ENCODE results near the gene WDR46.

WDR46 gene

GRCh38 chr6:33323623-33323948 is 34.5 kb upstream of the WDR46 start:
- DNase-seq (ENCODE audit: extremely low read depth, low read depth): no peak
- TF ChIP-seq CTCF (IDR thresholded peaks at IDR 0.05; ENCODE audit: low read depth, low read length): no peak

- TF ChIP-seq CTCF (IDR thresholded peaks at IDR 0.05; ENCODE audit: low read depth, low read length): no peak
- no peak for DNase-seq (ENCODE audit: extremely low read depth, low read depth)
These were observed 32.2 kb upstream of the WDR46 start for GRCh38 chr6:33321227-33321626.

- DNase-seq (ENCODE audit: extremely low read depth, low read depth): no peak
- TF ChIP-seq CTCF (IDR thresholded peaks at IDR 0.05; ENCODE audit: low read depth, low read length): no peak
These were observed 31.5 kb upstream of the WDR46 start for GRCh38 chr6:33320315-33321181.

- no peak for TF ChIP-seq CTCF (IDR thresholded peaks at IDR 0.05; ENCODE audit: low read depth, low read length)
- DNase-seq (ENCODE audit: extremely low read depth, low read depth): no peak
These were observed 30.9 kb upstream of the WDR46 start for GRCh38 chr6:33319939-33320314.

- no peak for TF ChIP-seq CTCF (IDR thresholded peaks at IDR 0.05; ENCODE audit: low read depth, low read length)
These were observed 29.5 kb upstream of the WDR46 start for GRCh38 chr6:33318426-33319073.

GRCh38 chr6:33317669-33318425 is 28.8 kb upstream of the WDR46 start, which contains the start of gene ZBTB22:
Gene ZBTB22, minus strand, starts transcription at chr6:33317744. Its CDS starts 828 bp downstream, at chr6:33316916.
- DNase-seq (ENCODE audit: extremely low read depth, low read depth): peak; percentile 98
- TF ChIP-seq CTCF (IDR thresholded peaks at IDR 0.05; ENCODE audit: low read depth, low read length): no peak

More at GRCh38 chr6:33318426-33319073, 29.5 kb upstream of the WDR46 start:
- DNase-seq (ENCODE audit: extremely low read depth, low read depth): no peak

GRCh38 chr6:33317419-33317668 is 28.3 kb upstream of the WDR46 start:
- TF ChIP-seq CTCF (IDR thresholded peaks at IDR 0.05; ENCODE audit: low read depth, low read length): no peak
- DNase-seq (ENCODE audit: extremely low read depth, low read depth): no peak

Measured in AG09319 (cell line).